ENCODE data around the gene NPHP4. TPM values are rescaled to one million over a fixed set of nuclear protein-coding genes. Genes with fewer than 3 reads are reported as not detected.

The NPHP4 gene
- total and polyA plus RNA-seq, 9 of the 15 experiments (the other 6 are each of a cell fraction or from before 2014, with no cell fraction given), result 0.52 to 26.2 (median 6.7) TPM

GRCh38 chr1:5820026-5820421 lies 172.2 kb downstream of the NPHP4 start:
- ChIA-PET CTCF (ENCODE audit: low intra/inter-chr PET ratio) (no interaction called here), POLR2A (no interaction called here)
- in situ Hi-C loops (cut with MboI) (no loop called here), intact Hi-C loops (cut with micrococcal nuclease) (no loop called here)
- no peaks in the 10 kb centered on the region for H3K36me3 ChIP-seq (ENCODE audit: control insufficient read depth, insufficient read depth, low read length)
- peaks cover 28 to 44% of the 10 kb centered on the region in 2 experiments for H3K27me3 ChIP-seq (ENCODE audit: control insufficient read depth in 2 of 2, insufficient read depth in 2 of 2, low read length in 2 of 2)
- 0 out of 2 replicates have a peak, but pooled peaks cover 8% of the 10 kb centered on the region for H4K20me1 ChIP-seq (replicated peaks; ENCODE audit: control insufficient read depth, insufficient read depth, low read length)
- H3K9ac ChIP-seq (ENCODE audit: insufficient read depth in 1 of 2, low read depth in 2 of 2, low read length in 2 of 2), result no peak overlapping the region
- BruUV-seq (replicated peaks), result no TSS peak
- TF ChIP-seq FUS (optimal IDR thresholded peaks at IDR 0.05; ENCODE audit: low read depth, low read length) (no peak), ELF4 (CRISPR knock-in tag; IDR thresholded peaks at IDR 0.05) (no peak), ZNF146 (CRISPR knock-in tag; IDR thresholded peaks at IDR 0.05; ENCODE audit: unreplicated experiment) (no peak), ZBTB34 (CRISPR knock-in tag; IDR thresholded peaks at IDR 0.05) (no peak), ZNF318 (IDR thresholded peaks at IDR 0.05; ENCODE audit: borderline replicate concordance in 1 of 2, low read depth in 1 of 2) (no peak)
- H3K4me1 ChIP-seq (replicated peaks in 1 of 2; ENCODE audit: control insufficient read depth in 2 of 2, insufficient read depth in 2 of 2, low read length in 2 of 2), result no peaks in the 10 kb centered on the region
- H3K4me3 ChIP-seq, result no peak overlapping the region
- FAIRE-seq (no peak), DNase-seq (ENCODE audit: extremely low read depth in 1 of 4, low spot score in 3 of 4) (no peak), ATAC-seq (no peak)
- H3K9me1 ChIP-seq (ENCODE audit: control insufficient read depth, insufficient read depth, low read length), result no peaks in the 10 kb centered on the region
- peaks cover 2% of the 10 kb centered on the region for H3K9me3 ChIP-seq (replicated peaks; ENCODE audit: control insufficient read depth, insufficient read depth, low read depth, low read length)
- no peak overlapping the region for H3K27ac ChIP-seq (ENCODE audit: extremely low read depth, low read depth, low read length)
- no peak overlapping the region for H3K4me2 ChIP-seq (ENCODE audit: insufficient read depth, low read length)
- no peak overlapping the region for H2AFZ ChIP-seq (ENCODE audit: low read depth, low read length)
- H3K79me2 ChIP-seq (ENCODE audit: control insufficient read depth, insufficient read depth, low read length), result no peaks in the 10 kb centered on the region
- 0% methylated on average over 10 of the region's 10 CpGs for WGBS (ENCODE audit: insufficient coverage, low coverage, missing lambda C conversion rate)
